HEK293 (cell line): ENCODE data around the gene LRP1.

Source experiments
- BCL6B ChIP-seq: fragments of 450-650 bp; formaldehyde crosslinking; IDR thresholded peaks from 2 replicates; pipeline ENCODE4 v1.5.1; 2017; ENCODE audit warnings: missing biosample characterization, missing genetic modification characterization
- GLI2 ChIP-seq: fragments of 450-650 bp; formaldehyde crosslinking; IDR thresholded peaks from 2 replicates; pipeline ENCODE4; 2017; ENCODE audit warnings: missing biosample characterization, missing genetic modification characterization, low read depth, borderline replicate concordance
- IKZF3 ChIP-seq: fragments of 450-650 bp; IDR thresholded peaks from 2 replicates; pipeline ENCODE4 v1.5.0; 2018; ENCODE audit warnings: missing biosample characterization, mild to moderate bottlenecking, missing genetic modification characterization, moderate library complexity
- KLF10 ChIP-seq: fragments of 450-650 bp; IDR thresholded peaks from 2 replicates; pipeline ENCODE4 v1.5.1; 2018; ENCODE audit warnings: missing biosample characterization, mild to moderate bottlenecking, missing genetic modification characterization
- KLF9 ChIP-seq: fragments of 450-650 bp; formaldehyde crosslinking; IDR thresholded peaks from 2 replicates; pipeline ENCODE4 v1.5.1; 2016; ENCODE audit warnings: missing biosample characterization, missing genetic modification characterization, low read depth
- MEIS1 ChIP-seq: sonication (generic); formaldehyde crosslinking; IDR thresholded peaks from 2 replicates; pipeline ENCODE4 v1.8.1; 2022; ENCODE audit warnings: missing genetic modification reagents, mild to moderate bottlenecking, borderline replicate concordance
- PBX3 ChIP-seq: sonication (generic); formaldehyde crosslinking; IDR thresholded peaks from 2 replicates; pipeline ENCODE4 v1.8.1; 2022; ENCODE audit warnings: mild to moderate bottlenecking, moderate library complexity, missing genetic modification reagents
- SCRT2 ChIP-seq: fragments of 450-650 bp; formaldehyde crosslinking; IDR thresholded peaks from 2 replicates; pipeline ENCODE4 v1.5.1; 2016; ENCODE audit warnings: missing biosample characterization, missing genetic modification characterization
- SETDB1 ChIP-seq: IDR thresholded peaks from one replicate; pipeline ENCODE4 v1.6.1; 2017; ENCODE audit warnings: mild to moderate bottlenecking, low read length, moderate library complexity, mixed read lengths; ENCODE audit not compliant: insufficient read length
- SP2 ChIP-seq: fragments of 450-650 bp; formaldehyde crosslinking; IDR thresholded peaks from 2 replicates; pipeline ENCODE4 v1.5.1; 2016; ENCODE audit warnings: missing biosample characterization, missing genetic modification characterization
- TRIM28 ChIP-seq: IDR thresholded peaks from 2 replicates; pipeline ENCODE4 v1.6.1; 2011; ENCODE audit warnings: low read length, control low read depth, borderline replicate concordance
- YY1 ChIP-seq: fragments of 450-650 bp; formaldehyde crosslinking; IDR thresholded peaks from 2 replicates; pipeline ENCODE4 v1.5.1; 2018; ENCODE audit warnings: missing biosample characterization, missing genetic modification characterization
- YY2 ChIP-seq: fragments of 450-650 bp; formaldehyde crosslinking; IDR thresholded peaks from 2 replicates; pipeline ENCODE4 v1.5.1; 2016; ENCODE audit warnings: missing biosample characterization, missing genetic modification characterization
- ZBTB10 ChIP-seq: fragments of 450-650 bp; formaldehyde crosslinking; IDR thresholded peaks from 2 replicates; pipeline ENCODE4 v1.5.1; 2016; ENCODE audit warnings: missing biosample characterization, missing genetic modification characterization
- ZBTB48 ChIP-seq: fragments of 450-650 bp; formaldehyde crosslinking; IDR thresholded peaks from 2 replicates; pipeline ENCODE4 v1.5.1; 2016; ENCODE audit warnings: missing biosample characterization, missing genetic modification characterization
- ZBTB8A ChIP-seq: fragments of 450-650 bp; formaldehyde crosslinking; IDR thresholded peaks from 2 replicates; pipeline ENCODE4 v1.5.1; 2016; ENCODE audit warnings: missing biosample characterization, missing genetic modification characterization
- ZNF132 ChIP-seq: fragments of 450-650 bp; formaldehyde crosslinking; IDR thresholded peaks from 2 replicates; pipeline ENCODE4 v1.5.1; 2017; ENCODE audit warnings: missing biosample characterization, missing genetic modification characterization, borderline replicate concordance
- ZNF16 ChIP-seq: fragments of 450-650 bp; formaldehyde crosslinking; IDR thresholded peaks from 2 replicates; pipeline ENCODE4 v1.5.1; 2016; ENCODE audit warnings: low read depth, missing biosample characterization, missing genetic modification characterization
- ZNF18 ChIP-seq: fragments of 450-650 bp; formaldehyde crosslinking; IDR thresholded peaks from 2 replicates; pipeline ENCODE4 v1.5.1; 2016; ENCODE audit warnings: missing biosample characterization, missing genetic modification characterization
- ZNF223 ChIP-seq: fragments of 450-650 bp; formaldehyde crosslinking; IDR thresholded peaks from 2 replicates; pipeline ENCODE4 v1.5.1; 2016; ENCODE audit warnings: missing biosample characterization, missing genetic modification characterization
- ZNF341 ChIP-seq: fragments of 450-650 bp; formaldehyde crosslinking; IDR thresholded peaks from 2 replicates; pipeline ENCODE4; 2016; ENCODE audit warnings: low read depth, missing biosample characterization, missing genetic modification characterization
- ZNF350 ChIP-seq: fragments of 450-650 bp; formaldehyde crosslinking; IDR thresholded peaks from 2 replicates; pipeline ENCODE4 v1.5.0; 2017; ENCODE audit warnings: missing biosample characterization, mild to moderate bottlenecking, missing genetic modification characterization
- ZNF398 ChIP-seq: fragments of 450-650 bp; formaldehyde crosslinking; IDR thresholded peaks from 2 replicates; pipeline ENCODE4 v1.5.1; 2017; ENCODE audit warnings: missing biosample characterization, missing genetic modification characterization
- ZNF473 ChIP-seq: fragments of 450-650 bp; formaldehyde crosslinking; IDR thresholded peaks from 2 replicates; pipeline ENCODE4 v1.5.1; 2017; ENCODE audit warnings: missing biosample characterization, missing genetic modification characterization
- ZNF510 ChIP-seq: fragments of 450-650 bp; formaldehyde crosslinking; IDR thresholded peaks from 2 replicates; pipeline ENCODE4 v1.5.1; 2018; ENCODE audit warnings: mild to moderate bottlenecking, missing genetic modification characterization, missing biosample characterization; ENCODE audit not compliant: insufficient replicate concordance
- ZNF530 ChIP-seq: fragments of 450-650 bp; formaldehyde crosslinking; IDR thresholded peaks from 2 replicates; pipeline ENCODE4 v1.5.1; 2016; ENCODE audit warnings: low read depth, missing biosample characterization, missing genetic modification characterization
- ZNF561 ChIP-seq: fragments of 450-650 bp; IDR thresholded peaks from 2 replicates; pipeline ENCODE4 v1.5.1; 2018; ENCODE audit warnings: missing biosample characterization, missing genetic modification characterization, borderline replicate concordance
- ZNF624 ChIP-seq: fragments of 450-650 bp; formaldehyde crosslinking; IDR thresholded peaks from 2 replicates; pipeline ENCODE4 v1.5.1; 2017; ENCODE audit warnings: missing biosample characterization, missing genetic modification characterization
- ZNF677 ChIP-seq: fragments of 450-650 bp; IDR thresholded peaks from 2 replicates; pipeline ENCODE4 v1.5.0; 2018; ENCODE audit warnings: missing biosample characterization, mild to moderate bottlenecking, missing genetic modification characterization, moderate library complexity
- ZNF704 ChIP-seq: fragments of 450-650 bp; formaldehyde crosslinking; IDR thresholded peaks from 2 replicates; pipeline ENCODE4 v1.5.1; 2016; ENCODE audit warnings: missing biosample characterization, missing genetic modification characterization
- ZNF791 ChIP-seq: fragments of 450-650 bp; formaldehyde crosslinking; IDR thresholded peaks from 2 replicates; pipeline ENCODE4 v1.5.1; 2016; ENCODE audit warnings: missing biosample characterization, missing genetic modification characterization

Gene LRP1

GRCh38 chr12:57215668-57216013 lies 87.4 kb downstream of the LRP1 start (continued):
- TF ChIP-seq ZNF16 (tag by site-specific recombination) (no peak), ZNF223 (no peak), ZNF473 (tag by site-specific recombination) (no peak), ZNF398 (no peak), TRIM28 (no peak), YY1 (no peak), ZNF530 (tag by site-specific recombination) (no peak), IKZF3 (no peak), SP2 (0 out of 2 replicates have a peak, but pooled peaks have one; percentile 1), KLF10 (tag by site-specific recombination) (no peak), ZNF18 (tag by site-specific recombination) (no peak), GLI2 (no peak), MEIS1 (CRISPR knock-in tag) (no peak), ZBTB10 (tag by site-specific recombination) (no peak), ZNF677 (no peak), ZNF132 (tag by site-specific recombination) (no peak), ZBTB8A (no peak), ZNF510 (tag by site-specific recombination) (no peak), ZNF341 (no peak), PBX3 (CRISPR knock-in tag) (no peak), KLF9 (no peak), YY2 (tag by site-specific recombination) (no peak), ZBTB48 (tag by site-specific recombination) (peak; percentile 35; the same call in 1 of the 2 replicates), ZNF561 (tag by site-specific recombination) (no peak), BCL6B (tag by site-specific recombination) (no peak), SCRT2 (tag by site-specific recombination) (peak; percentile 91), SETDB1 (no peak), ZNF704 (tag by site-specific recombination) (no peak), ZNF791 (tag by site-specific recombination) (no peak), ZNF350 (tag by site-specific recombination) (no peak), ZNF624 (no peak)
